PC-9 (cell line): ENCODE results near the gene RNASE8.

Experiments used
- EZH2 ChIP-seq: fragments of 200-600 bp; sonication (generic); IDR thresholded peaks from 2 replicates; pipeline ENCODE4 v1.8.0; 2017; ENCODE audit warnings: antibody characterized with exemption, low read depth
- TF ChIP-seq, protein P1 (sequence below): fragments of 200-600 bp; sonication (generic); conservative IDR thresholded peaks from 2 replicates; pipeline ENCODE4 v1.6.1; 2017; ENCODE audit warnings: mixed run types, antibody characterized with exemption, mild to moderate bottlenecking, moderate library complexity

DNA sequence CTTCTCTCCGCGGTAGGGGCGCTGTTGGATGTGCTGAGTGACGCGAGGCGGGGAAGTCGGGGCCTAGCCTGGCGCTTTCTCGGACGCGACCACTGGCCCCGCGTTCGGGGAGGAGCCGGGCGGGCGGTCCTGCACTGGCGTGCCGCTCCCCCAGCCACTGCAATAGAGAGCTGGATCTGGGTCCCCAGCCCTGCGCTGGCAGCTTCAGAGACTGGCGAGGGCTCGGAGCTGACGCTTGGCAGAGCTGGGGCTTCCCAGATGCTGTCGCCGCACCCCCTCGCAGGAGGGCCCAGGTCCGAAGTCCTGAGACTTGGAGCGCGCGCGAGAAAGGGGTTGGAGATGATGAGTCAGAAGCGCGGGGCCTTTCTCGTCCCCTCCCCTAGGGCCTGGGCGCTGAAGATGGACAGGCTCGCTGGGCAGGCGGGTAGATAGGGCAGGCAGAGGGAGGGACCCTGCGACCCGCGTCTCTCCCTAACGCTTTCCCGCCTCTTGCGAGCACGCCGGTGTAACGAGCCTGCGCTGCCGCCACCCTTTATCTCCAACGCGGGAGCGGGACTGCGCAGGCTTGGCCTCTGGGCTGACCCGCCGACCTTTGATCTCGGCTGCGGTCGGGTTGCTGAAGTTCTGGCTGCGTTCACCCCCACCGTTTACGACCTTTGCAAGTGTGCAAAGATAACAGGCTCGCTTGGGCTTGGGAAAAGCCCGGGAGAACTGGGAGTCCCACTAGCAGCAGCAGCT lies 46.3 kb downstream of the RNASE8 start:
- TF ChIP-seq, protein P1, sequence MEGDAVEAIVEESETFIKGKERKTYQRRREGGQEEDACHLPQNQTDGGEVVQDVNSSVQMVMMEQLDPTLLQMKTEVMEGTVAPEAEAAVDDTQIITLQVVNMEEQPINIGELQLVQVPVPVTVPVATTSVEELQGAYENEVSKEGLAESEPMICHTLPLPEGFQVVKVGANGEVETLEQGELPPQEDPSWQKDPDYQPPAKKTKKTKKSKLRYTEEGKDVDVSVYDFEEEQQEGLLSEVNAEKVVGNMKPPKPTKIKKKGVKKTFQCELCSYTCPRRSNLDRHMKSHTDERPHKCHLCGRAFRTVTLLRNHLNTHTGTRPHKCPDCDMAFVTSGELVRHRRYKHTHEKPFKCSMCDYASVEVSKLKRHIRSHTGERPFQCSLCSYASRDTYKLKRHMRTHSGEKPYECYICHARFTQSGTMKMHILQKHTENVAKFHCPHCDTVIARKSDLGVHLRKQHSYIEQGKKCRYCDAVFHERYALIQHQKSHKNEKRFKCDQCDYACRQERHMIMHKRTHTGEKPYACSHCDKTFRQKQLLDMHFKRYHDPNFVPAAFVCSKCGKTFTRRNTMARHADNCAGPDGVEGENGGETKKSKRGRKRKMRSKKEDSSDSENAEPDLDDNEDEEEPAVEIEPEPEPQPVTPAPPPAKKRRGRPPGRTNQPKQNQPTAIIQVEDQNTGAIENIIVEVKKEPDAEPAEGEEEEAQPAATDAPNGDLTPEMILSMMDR, result no peak
- no peak for TF ChIP-seq EZH2
